Caco-2 (cell line): Measurements from ENCODE around the gene SLC25A20. TPM values are rescaled to one million over a fixed set of nuclear protein-coding genes. Genes with fewer than 3 reads are reported as not detected.
"Not testable (repeated sequence)": the region's sequence is repeated elsewhere in the genome, so short reads cannot be mapped to it uniquely, and the experiment has no call there.

Source experiments
- BruUV-seq: library from RNA; stranded (reverse); fragments of 400-500 nt; replicated peaks from 2 replicates; lab custom pipeline; 2021; lab: Mats Ljungman, UMichigan
- CTCF ChIA-PET: fragments of 300-600 bp; sonication (Branson Sonifier 250); formaldehyde crosslinking; loops from one replicate; lab custom pipeline; 2022; ENCODE audit warnings: antibody characterized with exemption; lab: Charles Lee
- POLR2A ChIA-PET: fragments of 300-600 bp; sonication (Branson Sonifier 250); formaldehyde crosslinking; loops from one replicate; lab custom pipeline; 2022; ENCODE audit warnings: antibody characterized with exemption; lab: Charles Lee
- DNase-seq, 2 experiments: peaks; one replicate each; pipeline versions ENCODE4 v3.0.0 to v3.0.0-alpha.2; 2020 to 2022
- H3K27me3 ChIP-seq: replicated peaks from 2 replicates; pipeline ENCODE4 v1.6.0; 2011; ENCODE audit warnings: low read length; ENCODE audit not compliant: control insufficient read depth, insufficient read depth
- H3K36me3 ChIP-seq: 2 replicates; pipeline ENCODE4 v1.5.1; 2011; ENCODE audit warnings: low read length; ENCODE audit not compliant: control insufficient read depth, insufficient read depth
- H3K4me1 ChIP-seq: fragments of 250-450 bp; sonication (Bioruptor Pico); 2 replicates; pipeline ENCODE4 v1.5.1; 2020; ENCODE audit warnings: mild to moderate bottlenecking
- H3K4me3 ChIP-seq: 2 replicates; pipeline ENCODE4 v1.5.1; 2011; ENCODE audit warnings: low read depth, mild to moderate bottlenecking, control low read depth, low read length
- H3K9me3 ChIP-seq: fragments of 250-450 bp; sonication (Bioruptor Pico); 2 replicates; pipeline ENCODE4 v1.5.1; 2020; ENCODE audit warnings: mild to moderate bottlenecking, moderate library complexity
- H3K27ac Mint-ChIP-seq: one replicate; pipeline ENCODE4 v1.8.0; 2022; ENCODE audit warnings: mixed read lengths; ENCODE audit not compliant: unreplicated experiment
- H3K27me3 Mint-ChIP-seq: one replicate; pipeline ENCODE4 v1.8.0; 2022; ENCODE audit warnings: mixed read lengths; ENCODE audit not compliant: insufficient read depth, unreplicated experiment
- H3K36me3 Mint-ChIP-seq: one replicate; pipeline ENCODE4 v1.8.0; 2022; ENCODE audit warnings: mild to moderate bottlenecking, mixed read lengths; ENCODE audit not compliant: insufficient read depth, unreplicated experiment
- H3K4me1 Mint-ChIP-seq: one replicate; pipeline ENCODE4 v1.8.0; 2022; ENCODE audit warnings: low read depth, mixed read lengths; ENCODE audit not compliant: unreplicated experiment
- H3K4me3 Mint-ChIP-seq: one replicate; pipeline ENCODE4 v1.8.0; 2022; ENCODE audit warnings: mild to moderate bottlenecking, moderate library complexity, mixed read lengths; ENCODE audit not compliant: unreplicated experiment
- H3K9me3 Mint-ChIP-seq: one replicate; pipeline ENCODE4 v1.8.0; 2022; ENCODE audit warnings: mixed read lengths; ENCODE audit not compliant: unreplicated experiment
- intact Hi-C: fragments of 100-400 bp; cut with micrococcal nuclease; formaldehyde crosslinking; loops from one replicate; pipeline ENCODE4 v1.10.0; 2022; ENCODE audit not compliant: unreplicated experiment
- total RNA-seq: library from RNA; stranded (reverse); gene quantifications from 2 replicates; pipeline ENCODE4 v1.2.3, GENCODE V29; 2022
- TF ChIP-seq, protein P1 (sequence below), 2 experiments: fragments of 200-600 bp in 1 of 2; IDR thresholded peaks; 1 replicate in 1 of 2; 2 replicates in 1 of 2; pipeline versions ENCODE4 v1.5.1 to v1.8.0; 2011 to 2022; ENCODE audit warnings: antibody characterized with exemption in 1 of 2, control low read depth in 1 of 2, inconsistent platforms in 1 of 2, low read depth in 1 of 2, low read length in 1 of 2, mild to moderate bottlenecking in 1 of 2, moderate library complexity in 1 of 2; ENCODE audit not compliant: insufficient read depth in 1 of 2, severe bottlenecking in 1 of 2, unreplicated experiment in 1 of 2

The SLC25A20 gene
- total RNA-seq, 1 experiment from 2014 or later: 19.3 TPM

DNA sequence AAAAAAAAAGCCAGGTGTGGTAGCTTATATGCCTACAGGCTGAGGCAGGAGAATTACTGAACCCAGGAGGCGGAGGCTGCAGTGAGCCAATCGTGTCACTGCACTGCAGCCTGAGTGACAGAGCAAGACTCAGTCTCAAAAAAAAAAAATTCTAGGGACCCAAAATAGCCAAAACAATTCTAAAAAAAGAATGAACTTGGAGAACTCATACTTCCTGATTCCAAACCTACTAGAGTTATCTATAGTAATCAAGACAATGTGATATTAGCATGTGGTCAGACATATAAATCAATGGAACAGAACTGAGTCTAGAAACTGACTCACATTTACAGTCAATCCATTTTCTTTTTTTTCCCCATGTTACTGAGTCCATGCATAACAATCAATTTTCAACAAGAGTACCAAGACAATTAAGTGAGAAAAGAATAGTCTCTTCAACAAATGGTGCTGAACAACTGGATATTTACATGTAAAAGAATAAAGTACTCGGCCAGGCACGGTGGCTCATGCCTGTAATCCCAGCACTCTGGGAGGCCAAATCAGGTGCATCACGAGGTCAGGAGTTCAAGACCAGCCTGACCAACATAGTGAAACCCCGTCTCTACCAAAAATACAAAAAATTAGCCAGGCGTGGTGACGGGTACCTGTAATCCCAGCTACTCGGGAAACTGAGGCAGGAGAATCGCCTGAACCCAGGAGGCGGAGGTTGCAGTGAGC is 62.9 kb downstream of the SLC25A20 start:
- H3K4me1 Mint-ChIP-seq: no peaks in the 10 kb centered on the region
- DNase-seq: no peak
- ChIA-PET POLR2A (interaction anchor here (0.7 kb wide), 1 partner anchor 27 kb away, joined by 3 read pairs; no protein-coding TSS in a partner anchor), CTCF (no interaction called here)
- H3K36me3 Mint-ChIP-seq: no peaks in the 10 kb centered on the region
- Histone ChIP-seq H3K4me3 (no peak overlapping the region), H3K9me3 (no peaks in the 10 kb centered on the region), H3K36me3 (0 out of 2 replicates have a peak, but pooled peaks cover 1% of the 10 kb centered on the region), H3K27me3 (no peaks in the 10 kb centered on the region), H3K4me1 (no peaks in the 10 kb centered on the region)
- no peak overlapping the region for H3K4me3 Mint-ChIP-seq
- no peaks in the 10 kb centered on the region for H3K9me3 Mint-ChIP-seq
- no peak overlapping the region for H3K27ac Mint-ChIP-seq
- no peaks in the 10 kb centered on the region for H3K27me3 Mint-ChIP-seq
- BruUV-seq: no TSS peak
- TF ChIP-seq, protein P1, sequence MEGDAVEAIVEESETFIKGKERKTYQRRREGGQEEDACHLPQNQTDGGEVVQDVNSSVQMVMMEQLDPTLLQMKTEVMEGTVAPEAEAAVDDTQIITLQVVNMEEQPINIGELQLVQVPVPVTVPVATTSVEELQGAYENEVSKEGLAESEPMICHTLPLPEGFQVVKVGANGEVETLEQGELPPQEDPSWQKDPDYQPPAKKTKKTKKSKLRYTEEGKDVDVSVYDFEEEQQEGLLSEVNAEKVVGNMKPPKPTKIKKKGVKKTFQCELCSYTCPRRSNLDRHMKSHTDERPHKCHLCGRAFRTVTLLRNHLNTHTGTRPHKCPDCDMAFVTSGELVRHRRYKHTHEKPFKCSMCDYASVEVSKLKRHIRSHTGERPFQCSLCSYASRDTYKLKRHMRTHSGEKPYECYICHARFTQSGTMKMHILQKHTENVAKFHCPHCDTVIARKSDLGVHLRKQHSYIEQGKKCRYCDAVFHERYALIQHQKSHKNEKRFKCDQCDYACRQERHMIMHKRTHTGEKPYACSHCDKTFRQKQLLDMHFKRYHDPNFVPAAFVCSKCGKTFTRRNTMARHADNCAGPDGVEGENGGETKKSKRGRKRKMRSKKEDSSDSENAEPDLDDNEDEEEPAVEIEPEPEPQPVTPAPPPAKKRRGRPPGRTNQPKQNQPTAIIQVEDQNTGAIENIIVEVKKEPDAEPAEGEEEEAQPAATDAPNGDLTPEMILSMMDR (IDR thresholded peaks at IDR 0.05; ENCODE audit: insufficient read depth in 1 of 2, low read depth in 1 of 2, low read length in 1 of 2, severe bottlenecking in 1 of 2, unreplicated experiment in 1 of 2): no peak
- intact Hi-C loops: no loop called here

DNA sequence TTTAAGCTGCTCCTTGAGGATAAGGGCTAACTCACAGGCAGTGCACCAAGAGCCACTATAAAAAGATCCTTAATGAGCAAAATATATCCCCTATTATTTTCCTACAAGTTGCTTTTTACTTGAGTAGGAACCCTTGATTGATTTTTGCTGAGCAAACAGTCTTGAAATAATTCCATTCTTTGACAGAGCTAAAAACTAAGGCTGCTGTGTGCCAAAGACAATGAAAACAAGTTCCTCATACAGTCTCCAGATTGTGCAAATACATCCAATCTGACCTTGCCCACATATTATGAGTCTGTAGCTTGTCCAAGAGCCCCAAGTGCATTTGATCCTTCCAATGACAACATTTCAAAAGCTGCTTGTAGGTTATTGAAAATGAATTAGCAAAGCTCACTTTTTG is 66.0 kb downstream of the SLC25A20 start:
- H3K27me3 ChIP-seq: no peaks in the 10 kb centered on the region
- POLR2A ChIA-PET: no interaction called here

GRCh38 chr3:48830715-48831114 is 68.0 kb downstream of the SLC25A20 start:
- CTCF ChIA-PET: interaction anchor here (0.7 kb wide), 1 partner anchor 122 kb away, joined by 4 read pairs; no protein-coding TSS in a partner anchor
- Histone ChIP-seq H3K27me3 (no peaks in the 10 kb centered on the region), H3K36me3 (no peaks in the 10 kb centered on the region), H3K9me3 (no peaks in the 10 kb centered on the region), H3K4me1 (no peaks in the 10 kb centered on the region), H3K4me3 (no peak overlapping the region)
- Mint-ChIP-seq H3K27me3 (no peaks in the 10 kb centered on the region), H3K27ac (no peak overlapping the region), H3K9me3 (no peaks in the 10 kb centered on the region), H3K4me3 (no peak overlapping the region), H3K36me3 (no peaks in the 10 kb centered on the region), H3K4me1 (no peaks in the 10 kb centered on the region)
- no peak for DNase-seq
- POLR2A ChIA-PET: no interaction called here
- intact Hi-C loops: no loop called here
- TF ChIP-seq, protein P1 (IDR thresholded peaks at IDR 0.05; ENCODE audit: insufficient read depth in 1 of 2, low read depth in 1 of 2, low read length in 1 of 2, severe bottlenecking in 1 of 2, unreplicated experiment in 1 of 2): no peak
- no TSS peak for BruUV-seq

More for the DNA sequence above, 66.0 kb downstream of the SLC25A20 start:
- Mint-ChIP-seq H3K9me3 (no peaks in the 10 kb centered on the region), H3K36me3 (no peaks in the 10 kb centered on the region), H3K27ac (no peak overlapping the region), H3K27me3 (no peaks in the 10 kb centered on the region), H3K4me1 (no peaks in the 10 kb centered on the region), H3K4me3 (no peak overlapping the region)
- CTCF ChIA-PET: no interaction called here
- H3K9me3 ChIP-seq: no peaks in the 10 kb centered on the region
- no peak overlapping the region for H3K4me3 ChIP-seq
- intact Hi-C loops: no loop called here
- no peaks in the 10 kb centered on the region for H3K4me1 ChIP-seq
- H3K36me3 ChIP-seq: no peaks in the 10 kb centered on the region
- TF ChIP-seq, protein P1 (IDR thresholded peaks at IDR 0.05; ENCODE audit: insufficient read depth in 1 of 2, low read depth in 1 of 2, low read length in 1 of 2, severe bottlenecking in 1 of 2, unreplicated experiment in 1 of 2): no peak
- BruUV-seq: no TSS peak
- DNase-seq: no peak

DNA sequence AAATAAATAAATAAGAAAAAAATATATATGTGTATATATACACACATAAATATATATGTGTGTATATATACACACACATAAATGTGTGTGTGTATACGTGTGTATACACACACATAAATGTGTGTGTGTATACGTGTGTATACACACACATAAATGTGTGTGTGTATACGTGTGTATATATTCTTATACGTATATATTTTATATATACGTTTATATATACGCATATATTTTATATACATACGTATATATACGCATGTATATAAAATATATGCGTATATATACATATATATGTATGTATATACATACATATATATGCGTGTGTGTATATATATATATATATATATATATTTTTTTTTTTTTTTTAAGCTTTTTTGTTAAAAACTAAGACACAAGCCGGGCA is 69.2 kb downstream of the SLC25A20 start:
- H3K9me3 Mint-ChIP-seq, H3K36me3 Mint-ChIP-seq, H3K9me3 ChIP-seq, POLR2A ChIA-PET, DNase-seq, H3K4me3 ChIP-seq, H3K27me3 Mint-ChIP-seq, H3K27me3 ChIP-seq, BruUV-seq, H3K36me3 ChIP-seq, intact Hi-C loops, CTCF ChIA-PET, H3K4me1 ChIP-seq, H3K4me3 Mint-ChIP-seq, H3K27ac Mint-ChIP-seq, H3K4me1 Mint-ChIP-seq: not testable (repeated sequence)

- H3K4me3 ChIP-seq, H3K27ac Mint-ChIP-seq, H3K4me3 Mint-ChIP-seq, POLR2A ChIA-PET, CTCF ChIA-PET, H3K9me3 ChIP-seq, intact Hi-C loops, BruUV-seq, H3K27me3 Mint-ChIP-seq, H3K9me3 Mint-ChIP-seq, H3K36me3 Mint-ChIP-seq, H3K27me3 ChIP-seq, DNase-seq, H3K4me1 Mint-ChIP-seq, H3K36me3 ChIP-seq, H3K4me1 ChIP-seq: not testable (repeated sequence)
Observed at GRCh38 chr3:48827874-48828273, 70.8 kb downstream of the SLC25A20 start.
